ENCODE data around the gene ARHGAP27. TPM values are rescaled to one million over a fixed set of nuclear protein-coding genes. Genes with fewer than 3 reads are reported as not detected.

The ARHGAP27 gene
- total and polyA plus RNA-seq, 9 of the 15 experiments (the other 6 are each of a cell fraction or from before 2014, with no cell fraction given), result 0.04 to 4.6 (median 2.1) TPM

GRCh38 chr17:45428050-45428617 is 4.5 kb downstream of the ARHGAP27 start (continued):
- TF ChIP-seq, protein P1, sequence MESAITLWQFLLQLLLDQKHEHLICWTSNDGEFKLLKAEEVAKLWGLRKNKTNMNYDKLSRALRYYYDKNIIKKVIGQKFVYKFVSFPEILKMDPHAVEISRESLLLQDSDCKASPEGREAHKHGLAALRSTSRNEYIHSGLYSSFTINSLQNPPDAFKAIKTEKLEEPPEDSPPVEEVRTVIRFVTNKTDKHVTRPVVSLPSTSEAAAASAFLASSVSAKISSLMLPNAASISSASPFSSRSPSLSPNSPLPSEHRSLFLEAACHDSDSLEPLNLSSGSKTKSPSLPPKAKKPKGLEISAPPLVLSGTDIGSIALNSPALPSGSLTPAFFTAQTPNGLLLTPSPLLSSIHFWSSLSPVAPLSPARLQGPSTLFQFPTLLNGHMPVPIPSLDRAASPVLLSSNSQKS (CRISPR knock-in tag; IDR thresholded peaks at IDR 0.05), result no peak
- TF ChIP-seq, protein P2, sequence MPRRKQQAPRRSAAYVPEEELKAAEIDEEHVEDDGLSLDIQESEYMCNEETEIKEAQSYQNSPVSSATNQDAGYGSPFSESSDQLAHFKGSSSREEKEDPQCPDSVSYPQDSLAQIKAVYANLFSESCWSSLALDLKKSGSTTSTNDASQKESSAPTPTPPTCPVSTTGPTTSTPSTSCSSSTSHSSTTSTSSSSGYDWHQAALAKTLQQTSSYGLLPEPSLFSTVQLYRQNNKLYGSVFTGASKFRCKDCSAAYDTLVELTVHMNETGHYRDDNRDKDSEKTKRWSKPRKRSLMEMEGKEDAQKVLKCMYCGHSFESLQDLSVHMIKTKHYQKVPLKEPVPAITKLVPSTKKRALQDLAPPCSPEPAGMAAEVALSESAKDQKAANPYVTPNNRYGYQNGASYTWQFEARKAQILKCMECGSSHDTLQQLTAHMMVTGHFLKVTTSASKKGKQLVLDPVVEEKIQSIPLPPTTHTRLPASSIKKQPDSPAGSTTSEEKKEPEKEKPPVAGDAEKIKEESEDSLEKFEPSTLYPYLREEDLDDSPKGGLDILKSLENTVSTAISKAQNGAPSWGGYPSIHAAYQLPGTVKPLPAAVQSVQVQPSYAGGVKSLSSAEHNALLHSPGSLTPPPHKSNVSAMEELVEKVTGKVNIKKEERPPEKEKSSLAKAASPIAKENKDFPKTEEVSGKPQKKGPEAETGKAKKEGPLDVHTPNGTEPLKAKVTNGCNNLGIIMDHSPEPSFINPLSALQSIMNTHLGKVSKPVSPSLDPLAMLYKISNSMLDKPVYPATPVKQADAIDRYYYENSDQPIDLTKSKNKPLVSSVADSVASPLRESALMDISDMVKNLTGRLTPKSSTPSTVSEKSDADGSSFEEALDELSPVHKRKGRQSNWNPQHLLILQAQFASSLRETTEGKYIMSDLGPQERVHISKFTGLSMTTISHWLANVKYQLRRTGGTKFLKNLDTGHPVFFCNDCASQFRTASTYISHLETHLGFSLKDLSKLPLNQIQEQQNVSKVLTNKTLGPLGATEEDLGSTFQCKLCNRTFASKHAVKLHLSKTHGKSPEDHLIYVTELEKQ (CRISPR knock-in tag; IDR thresholded peaks at IDR 0.05), result no peak
- TF ChIP-seq CXXC5 (CRISPR knock-in tag; IDR thresholded peaks at IDR 0.05), result peak; percentile 53
- TF ChIP-seq SP1 (CRISPR knock-in tag; IDR thresholded peaks at IDR 0.05), result peak; percentile 71; the same call in 1 of the 2 replicates
- no peak for TF ChIP-seq ZNF79 (CRISPR knock-in tag; IDR thresholded peaks at IDR 0.05; ENCODE audit: low read depth)
- TF ChIP-seq ESRRA (IDR thresholded peaks at IDR 0.05; ENCODE audit: borderline replicate concordance, low read depth), result no peak
- TF ChIP-seq, protein P3, sequence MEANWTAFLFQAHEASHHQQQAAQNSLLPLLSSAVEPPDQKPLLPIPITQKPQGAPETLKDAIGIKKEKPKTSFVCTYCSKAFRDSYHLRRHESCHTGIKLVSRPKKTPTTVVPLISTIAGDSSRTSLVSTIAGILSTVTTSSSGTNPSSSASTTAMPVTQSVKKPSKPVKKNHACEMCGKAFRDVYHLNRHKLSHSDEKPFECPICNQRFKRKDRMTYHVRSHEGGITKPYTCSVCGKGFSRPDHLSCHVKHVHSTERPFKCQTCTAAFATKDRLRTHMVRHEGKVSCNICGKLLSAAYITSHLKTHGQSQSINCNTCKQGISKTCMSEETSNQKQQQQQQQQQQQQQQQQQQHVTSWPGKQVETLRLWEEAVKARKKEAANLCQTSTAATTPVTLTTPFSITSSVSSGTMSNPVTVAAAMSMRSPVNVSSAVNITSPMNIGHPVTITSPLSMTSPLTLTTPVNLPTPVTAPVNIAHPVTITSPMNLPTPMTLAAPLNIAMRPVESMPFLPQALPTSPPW (CRISPR knock-in tag; IDR thresholded peaks at IDR 0.05), result peak; percentile 72
- peak; percentile 92 for TF ChIP-seq MYNN (IDR thresholded peaks at IDR 0.05)
- no peak for TF ChIP-seq MYNN (CRISPR knock-in tag; IDR thresholded peaks at IDR 0.05)
- 0 out of 2 replicates have a peak, but pooled peaks have one; percentile 23 for TF ChIP-seq ZFX (CRISPR knock-in tag; IDR thresholded peaks at IDR 0.05)
- peak; percentile 60 for TF ChIP-seq PKNOX1 (IDR thresholded peaks at IDR 0.05)
- TF ChIP-seq, protein P4, sequence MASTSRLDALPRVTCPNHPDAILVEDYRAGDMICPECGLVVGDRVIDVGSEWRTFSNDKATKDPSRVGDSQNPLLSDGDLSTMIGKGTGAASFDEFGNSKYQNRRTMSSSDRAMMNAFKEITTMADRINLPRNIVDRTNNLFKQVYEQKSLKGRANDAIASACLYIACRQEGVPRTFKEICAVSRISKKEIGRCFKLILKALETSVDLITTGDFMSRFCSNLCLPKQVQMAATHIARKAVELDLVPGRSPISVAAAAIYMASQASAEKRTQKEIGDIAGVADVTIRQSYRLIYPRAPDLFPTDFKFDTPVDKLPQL (IDR thresholded peaks at IDR 0.05; ENCODE audit: extremely low read depth, insufficient read length), result no peak
- no peak for TF ChIP-seq PCBP1 (IDR thresholded peaks at IDR 0.05; ENCODE audit: low read depth, low read length, poor library complexity, severe bottlenecking)
- no peak for TF ChIP-seq ZNF224 (CRISPR knock-in tag; IDR thresholded peaks at IDR 0.05)
- no peak for TF ChIP-seq ZNF584 (CRISPR knock-in tag; IDR thresholded peaks at IDR 0.05; ENCODE audit: low read depth)
- peak; percentile 9; the same call in 1 of the 2 replicates for TF ChIP-seq KDM2B (CRISPR knock-in tag; IDR thresholded peaks at IDR 0.05)
- peak; percentile 90 to 94 for TF ChIP-seq MAZ (CRISPR knock-in tag; conservative IDR thresholded peaks at IDR 0.05 in 1 of 2, IDR thresholded peaks at IDR 0.05 in 1 of 2)
- TF ChIP-seq ZBTB2 (IDR thresholded peaks at IDR 0.05), result peak; percentile 20; the same call in 1 of the 2 replicates
